ENCODE results near the gene AQP1.

AQP1 gene

GRCh38 chr7:30938435-30939316, 27.0 kb downstream of the AQP1 start:
- peak; percentile 92 for DNase-seq

GRCh38 chr7:30941582-30942323, 30.1 kb downstream of the AQP1 start:
- no peak for DNase-seq

- no peak for DNase-seq
These were observed 38.5 kb downstream of the AQP1 start for GRCh38 chr7:30950197-30950596.

- no peak for DNase-seq
These were observed 43.3 kb downstream of the AQP1 start for GRCh38 chr7:30954914-30955313.

GRCh38 chr7:30956704-30957103, 45.1 kb downstream of the AQP1 start:
- no peak for DNase-seq

- DNase-seq: no peak
These were observed 52.2 kb downstream of the AQP1 start, which contains the start of gene GHRHR for GRCh38 chr7:30963842-30964241. GHRHR (plus strand) TSS chr7:30963953; CDS start chr7:30964069, 116 bp downstream.

GRCh38 chr7:30965372-30965771, 53.7 kb downstream of the AQP1 start:
- no peak for DNase-seq

GRCh38 chr7:30965883-30966282, 54.2 kb downstream of the AQP1 start:
- DNase-seq: no peak

- DNase-seq: no peak
These were observed 56.6 kb downstream of the AQP1 start for GRCh38 chr7:30968294-30968693.

- no peak for DNase-seq
These were observed 57.3 kb downstream of the AQP1 start for GRCh38 chr7:30968747-30969603.

GRCh38 chr7:30969604-30969970, 57.9 kb downstream of the AQP1 start:
- no peak for DNase-seq

GRCh38 chr7:30970074-30970473, 58.4 kb downstream of the AQP1 start:
- no peak for DNase-seq

GRCh38 chr7:30970594-30971094, 59.0 kb downstream of the AQP1 start:
- DNase-seq: no peak

- no peak for DNase-seq
These were observed 59.8 kb downstream of the AQP1 start for GRCh38 chr7:30971440-30971839.

GRCh38 chr7:30971840-30972563, 60.3 kb downstream of the AQP1 start:
- DNase-seq: no peak

- DNase-seq: no peak
These were observed 61.6 kb downstream of the AQP1 start for GRCh38 chr7:30973292-30973691.

- DNase-seq: no peak
These were observed 62.3 kb downstream of the AQP1 start for GRCh38 chr7:30973791-30974604.

GRCh38 chr7:30974605-30975255, 63.1 kb downstream of the AQP1 start:
- DNase-seq: peak; percentile 69

All from eye (tissue), 1 donor.